NCI-H2227 treated with DMSO at 0.1 percent for 48 hours (cell line): Measurements from ENCODE around the gene IFRD2.
"Not testable (repeated sequence)": the region's sequence is repeated elsewhere in the genome, so short reads cannot be mapped to it uniquely, and the experiment has no call there.

ENCODE experiments used
- DNase-seq: peaks from one replicate; lab custom pipeline; 2025; lab: John Stamatoyannopoulos, UW

Gene IFRD2

DNA sequence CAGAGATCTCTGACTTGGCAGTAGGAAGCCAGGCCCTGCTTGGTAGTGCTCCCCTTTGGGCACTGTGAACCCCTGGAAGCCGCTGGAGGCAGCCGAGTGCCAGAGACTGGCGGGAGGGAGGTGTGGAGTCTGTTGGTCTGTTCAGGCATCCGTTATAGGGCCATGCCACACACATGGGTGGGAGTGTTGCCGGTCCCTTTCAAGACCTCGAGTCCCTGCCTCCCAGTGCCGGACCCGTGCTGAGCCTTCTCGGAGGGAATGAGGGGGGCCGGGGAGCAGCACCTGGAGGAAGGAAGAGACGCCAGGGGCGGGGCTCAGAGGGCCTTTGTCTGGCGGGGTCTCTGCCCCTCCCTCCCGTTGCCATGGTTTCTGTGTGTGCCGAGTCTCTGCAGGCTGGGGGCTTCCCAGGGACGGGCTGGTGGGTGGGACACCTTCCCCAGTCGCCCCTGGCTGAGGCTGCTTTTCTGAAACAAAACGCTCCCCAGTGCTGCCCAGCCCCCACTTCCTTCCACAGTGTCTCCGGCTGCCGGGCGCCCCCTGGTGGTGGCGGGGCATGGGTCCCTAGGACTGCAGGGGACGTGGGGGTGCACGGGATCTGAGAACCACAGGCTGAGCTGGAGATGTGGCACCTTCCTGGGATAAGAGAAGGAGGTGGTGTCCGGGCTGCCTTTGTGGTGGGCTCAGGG, 46.3 kb downstream of the IFRD2 start:
- DNase-seq, result peak; percentile 70

DNA sequence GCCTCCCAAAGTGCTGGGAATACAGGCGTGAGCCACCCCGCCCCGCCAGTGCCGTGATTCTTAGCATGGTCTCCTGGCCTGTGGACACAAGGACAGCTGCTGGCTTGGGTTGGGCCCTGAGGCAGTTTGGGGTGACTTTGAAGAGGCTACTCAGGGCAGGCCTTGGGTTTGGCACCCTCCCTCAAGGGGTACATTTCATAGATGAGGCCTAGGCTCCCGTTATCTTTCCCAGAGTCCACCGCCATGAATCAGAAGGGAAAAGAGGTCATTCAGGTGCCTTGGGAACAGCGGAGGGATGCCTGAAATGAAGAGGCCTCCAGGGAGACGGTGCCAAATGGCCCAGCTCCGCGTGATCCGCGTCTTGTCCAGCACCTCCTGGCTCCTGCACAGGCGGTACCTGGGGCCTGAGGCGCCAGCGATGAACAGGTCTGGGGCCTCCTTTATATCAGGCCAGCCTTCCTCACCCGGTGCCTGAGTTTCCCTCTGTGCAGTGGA, 46.9 kb downstream of the IFRD2 start:
- no peak for DNase-seq

DNA sequence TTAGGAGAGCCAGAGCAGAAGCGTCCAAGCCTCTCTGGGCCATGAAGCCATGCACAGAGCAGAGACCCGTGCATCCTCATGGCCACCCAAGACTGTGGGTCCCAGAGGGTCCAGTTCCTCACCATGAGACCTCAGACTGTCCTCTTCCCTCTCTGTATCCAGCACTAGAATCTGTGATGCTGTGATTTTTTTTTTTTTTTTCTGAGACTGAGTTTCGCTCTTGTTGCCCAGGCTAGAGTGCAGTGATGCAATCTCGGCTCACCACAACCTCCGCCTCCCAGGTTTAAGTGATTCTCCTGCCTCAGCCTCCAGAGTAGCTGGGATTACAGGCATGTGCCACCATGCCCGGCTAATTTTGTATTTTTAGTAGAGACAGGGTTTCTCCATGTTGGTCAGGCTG, 47.4 kb downstream of the IFRD2 start:
- not testable (repeated sequence) for DNase-seq

DNA sequence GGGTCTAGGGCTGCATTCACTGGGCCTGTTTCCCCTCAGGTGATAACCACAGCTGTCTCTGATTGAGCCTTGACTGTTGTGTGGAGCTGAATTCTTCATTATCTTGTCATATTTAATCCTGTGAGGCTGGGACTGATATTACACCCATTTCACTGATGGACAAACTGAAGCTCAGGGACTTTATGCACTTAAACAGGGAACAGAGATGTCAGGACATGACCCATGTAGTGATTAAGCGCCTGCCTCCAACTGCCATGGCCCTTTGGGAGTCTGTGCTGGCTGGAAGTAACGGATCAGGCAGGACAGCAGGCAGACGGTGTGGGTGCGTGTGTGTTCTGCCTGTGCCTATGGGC, 48.7 kb downstream of the IFRD2 start:
- no peak for DNase-seq

DNA sequence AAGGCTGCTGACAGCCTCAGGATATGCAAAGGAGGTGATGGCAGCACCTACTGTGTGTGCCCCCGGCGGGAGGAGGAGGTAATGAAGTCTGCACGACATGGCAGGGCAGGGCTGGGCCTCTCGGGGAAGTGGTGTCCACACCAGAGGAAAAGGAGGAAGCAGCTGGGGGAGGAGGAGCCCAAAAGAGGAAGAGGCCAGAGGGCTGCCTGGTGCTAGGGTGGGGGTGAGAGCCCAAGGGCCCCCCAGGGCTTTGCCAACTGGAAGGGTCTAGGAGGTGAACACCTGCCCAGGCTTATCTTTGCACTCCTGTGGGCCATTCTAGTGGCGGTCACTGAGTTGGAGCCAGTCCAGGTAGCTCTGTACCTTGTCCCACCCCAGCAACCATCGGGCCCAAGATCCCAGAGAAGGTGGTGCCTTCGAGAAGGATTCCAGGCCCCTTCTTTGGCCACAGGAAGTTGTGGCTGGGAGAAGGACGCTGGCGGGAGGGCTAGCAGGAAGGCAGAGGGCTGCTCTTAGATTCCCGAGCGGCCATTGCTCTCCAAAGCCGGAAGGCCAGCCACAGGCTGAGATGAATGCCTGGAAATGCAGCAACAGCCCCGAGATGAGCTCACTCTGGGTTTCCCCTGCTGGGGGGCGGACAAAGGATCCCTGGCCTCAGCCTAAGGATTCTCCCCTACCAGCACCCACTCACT, 49.2 kb downstream of the IFRD2 start:
- no peak for DNase-seq

DNA sequence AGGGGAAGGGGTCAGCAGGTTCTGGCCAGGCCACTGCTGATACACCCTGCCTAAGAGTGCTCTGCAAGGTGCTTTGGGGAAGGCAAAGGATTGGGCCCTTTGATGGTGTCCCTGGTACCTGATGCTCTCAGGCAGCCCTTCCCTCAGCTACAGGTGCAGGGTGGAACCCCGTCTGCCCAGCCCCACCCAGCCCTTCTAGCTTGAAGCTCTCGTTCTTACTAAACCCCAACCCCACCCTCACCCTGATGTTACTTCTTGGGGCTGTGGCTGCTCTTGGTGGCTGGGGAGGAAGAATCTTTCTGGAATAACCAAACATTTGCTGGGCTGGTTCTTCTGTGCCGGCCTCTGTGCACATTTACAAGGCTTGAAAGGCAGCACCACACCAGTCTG, 49.9 kb downstream of the IFRD2 start:
- DNase-seq, result no peak

DNA sequence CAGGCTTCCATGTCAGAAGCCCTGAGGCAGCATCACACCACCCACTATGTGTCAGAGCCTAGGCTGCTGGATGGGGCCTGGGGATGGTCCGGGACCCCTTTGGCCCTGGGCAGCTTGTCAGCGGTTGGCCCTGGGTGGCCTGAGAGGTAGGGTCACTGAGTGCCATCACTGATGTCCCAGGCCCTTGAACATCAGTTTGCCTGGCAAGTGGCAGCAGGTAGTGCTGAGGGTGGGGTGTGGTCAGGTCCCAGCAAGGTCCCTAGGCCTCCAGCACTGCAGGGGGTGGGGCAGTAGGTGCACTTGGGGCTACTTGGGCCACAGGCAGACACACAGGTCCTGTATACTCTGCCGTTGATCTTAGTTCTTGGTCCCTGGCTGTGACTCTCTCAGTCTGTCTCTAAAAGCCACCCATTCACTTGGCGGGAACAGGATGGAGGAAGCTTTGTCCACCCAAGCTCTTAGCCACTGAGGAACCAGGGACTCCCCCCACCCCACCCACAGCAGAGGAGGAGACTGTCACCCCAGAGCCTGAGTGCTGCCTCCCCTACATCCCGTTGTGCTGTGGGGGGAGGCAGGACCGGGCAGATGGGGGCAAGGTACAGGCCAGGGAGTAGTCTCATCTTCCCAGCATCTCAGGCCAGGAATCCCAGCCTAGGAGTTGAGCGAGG, 50.4 kb downstream of the IFRD2 start:
- DNase-seq, result no peak

DNA sequence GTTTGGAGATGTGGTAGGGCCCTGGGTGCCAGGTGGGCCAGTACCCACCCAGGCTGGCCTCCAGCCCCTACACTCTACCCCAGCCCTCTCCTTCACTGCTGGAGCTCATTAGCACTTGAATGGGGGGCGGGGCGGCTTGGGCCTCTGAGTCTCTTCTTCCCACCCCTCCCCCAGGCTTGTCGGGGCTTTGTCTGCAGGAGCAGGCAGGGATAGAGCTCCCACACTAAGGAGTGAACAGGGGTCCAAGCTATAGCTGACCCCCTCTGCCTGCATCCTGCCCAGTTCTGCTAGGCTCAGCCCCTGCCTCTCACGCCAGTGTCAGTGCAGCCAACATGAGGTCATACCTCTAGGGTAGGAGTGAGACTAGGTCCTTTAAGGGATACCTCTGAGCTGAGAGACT, 51.1 kb downstream of the IFRD2 start:
- peak; percentile 36 for DNase-seq

DNA sequence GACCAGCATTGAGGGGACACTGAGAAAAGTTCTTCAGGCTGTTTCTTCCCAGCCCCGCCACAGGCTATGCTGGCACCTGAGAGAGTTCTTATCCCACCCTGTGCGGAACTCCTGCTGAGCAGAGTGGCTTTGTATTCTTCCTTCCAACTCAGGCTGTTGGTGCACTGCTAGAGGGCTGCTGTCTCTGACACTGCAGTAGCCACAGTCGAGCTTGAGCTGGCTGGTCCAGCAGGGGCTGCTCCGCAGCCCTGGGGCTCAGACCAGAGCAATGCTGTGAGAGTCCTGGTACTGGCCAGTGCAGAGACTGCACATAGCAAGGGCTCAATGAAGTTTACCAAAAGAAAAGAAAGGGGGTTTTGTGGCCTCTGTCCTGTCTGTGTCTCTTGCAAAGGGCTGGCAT, 52.6 kb downstream of the IFRD2 start:
- DNase-seq, result no peak

DNA sequence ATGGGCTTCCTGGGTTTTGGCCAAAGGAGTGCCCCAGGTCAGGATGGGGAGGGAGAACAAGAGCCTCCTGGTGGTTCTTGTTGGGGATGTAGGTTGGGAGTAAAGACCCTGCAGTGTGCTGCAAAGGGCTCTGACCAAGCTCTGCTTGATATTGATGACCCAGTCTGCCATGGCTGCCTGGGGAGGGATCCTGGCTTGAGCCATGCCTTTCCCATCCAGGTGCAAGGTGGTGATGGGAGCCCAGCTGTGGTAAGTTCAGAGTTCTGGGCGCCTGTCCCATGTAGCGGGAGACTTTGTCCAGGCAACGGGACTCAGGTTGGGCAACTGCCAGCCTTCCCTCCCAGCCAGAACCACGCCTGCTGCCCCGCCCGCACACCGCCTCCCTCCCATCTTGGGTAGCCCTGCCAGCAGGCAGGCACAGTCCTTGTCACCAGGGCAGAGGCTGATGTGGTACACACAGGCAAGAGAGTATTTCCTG, 53.6 kb downstream of the IFRD2 start:
- DNase-seq, result no peak

DNA sequence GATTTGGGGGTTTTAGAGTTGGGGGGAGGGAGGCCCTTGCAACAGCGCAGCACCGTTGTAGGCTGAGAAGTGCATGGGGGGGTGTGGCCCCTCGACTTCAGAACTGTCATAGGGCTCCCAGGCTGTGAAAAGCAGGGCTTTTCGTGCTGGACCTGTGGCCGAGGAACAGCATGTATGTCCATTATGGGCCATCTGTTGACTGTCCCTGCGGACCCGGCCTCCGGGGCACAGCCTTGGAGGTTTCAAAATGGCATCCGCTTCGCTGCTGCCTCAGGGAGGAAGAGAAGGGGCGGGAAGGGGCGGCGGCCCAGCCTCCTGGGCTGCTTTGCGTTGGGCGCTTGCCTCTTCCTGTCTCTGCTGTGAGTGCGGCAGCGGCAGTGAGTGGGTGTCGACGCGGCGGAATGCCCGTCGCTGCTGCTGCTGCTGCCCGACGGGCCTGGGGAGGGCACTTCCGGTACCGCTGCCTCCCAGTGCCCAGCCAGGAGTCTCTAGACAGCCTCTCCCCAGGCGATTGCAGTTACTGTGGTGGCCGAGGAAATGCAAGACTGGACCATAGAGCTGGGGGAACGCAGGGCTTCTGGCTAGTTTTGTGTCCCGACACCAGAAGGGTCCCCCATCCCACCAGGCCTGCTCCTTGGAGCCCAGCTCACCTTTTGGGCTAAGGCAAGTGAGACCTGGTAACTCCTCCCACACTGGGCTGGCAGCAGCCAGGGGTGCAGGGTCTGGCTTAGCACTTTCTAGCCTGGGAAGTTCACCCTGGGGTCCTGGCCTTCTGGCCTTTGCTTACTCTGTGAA, 54.3 kb downstream of the IFRD2 start:
- DNase-seq, result peak; percentile 41
